IPS DF 4.7 (cell line): ENCODE measurements around the gene PSG5.
"Not testable (repeated sequence)": the region's sequence is repeated elsewhere in the genome, so short reads cannot be mapped to it uniquely, and the experiment has no call there.

Experiments
- DNase-seq: peaks from one replicate; pipeline ENCODE4 v3.0.0-alpha.2; 2013; ENCODE audit warnings: low spot score; ENCODE audit errors: extremely low read depth

The PSG5 gene

DNA sequence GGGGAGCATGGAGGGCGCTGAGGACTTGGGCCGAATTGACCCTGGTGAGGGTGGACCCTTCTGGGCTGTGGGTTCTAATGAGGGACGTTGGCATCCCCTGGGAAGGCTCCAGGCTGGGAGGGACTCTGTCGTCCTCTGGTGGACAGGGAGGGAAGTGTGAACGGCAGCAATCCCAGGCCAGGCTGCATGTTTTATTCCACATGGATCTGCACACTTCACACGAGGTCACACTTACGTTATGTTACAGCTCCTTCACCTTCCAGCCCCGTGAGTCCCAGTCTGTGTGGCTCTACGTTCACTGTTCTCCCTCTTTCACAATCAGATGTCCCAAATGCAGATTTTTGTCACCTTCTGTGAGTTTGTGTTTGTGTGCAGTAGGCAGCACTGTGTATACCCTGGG lies 1.8 kb upstream of the PSG5 start:
- DNase-seq, result not testable (repeated sequence)

DNA sequence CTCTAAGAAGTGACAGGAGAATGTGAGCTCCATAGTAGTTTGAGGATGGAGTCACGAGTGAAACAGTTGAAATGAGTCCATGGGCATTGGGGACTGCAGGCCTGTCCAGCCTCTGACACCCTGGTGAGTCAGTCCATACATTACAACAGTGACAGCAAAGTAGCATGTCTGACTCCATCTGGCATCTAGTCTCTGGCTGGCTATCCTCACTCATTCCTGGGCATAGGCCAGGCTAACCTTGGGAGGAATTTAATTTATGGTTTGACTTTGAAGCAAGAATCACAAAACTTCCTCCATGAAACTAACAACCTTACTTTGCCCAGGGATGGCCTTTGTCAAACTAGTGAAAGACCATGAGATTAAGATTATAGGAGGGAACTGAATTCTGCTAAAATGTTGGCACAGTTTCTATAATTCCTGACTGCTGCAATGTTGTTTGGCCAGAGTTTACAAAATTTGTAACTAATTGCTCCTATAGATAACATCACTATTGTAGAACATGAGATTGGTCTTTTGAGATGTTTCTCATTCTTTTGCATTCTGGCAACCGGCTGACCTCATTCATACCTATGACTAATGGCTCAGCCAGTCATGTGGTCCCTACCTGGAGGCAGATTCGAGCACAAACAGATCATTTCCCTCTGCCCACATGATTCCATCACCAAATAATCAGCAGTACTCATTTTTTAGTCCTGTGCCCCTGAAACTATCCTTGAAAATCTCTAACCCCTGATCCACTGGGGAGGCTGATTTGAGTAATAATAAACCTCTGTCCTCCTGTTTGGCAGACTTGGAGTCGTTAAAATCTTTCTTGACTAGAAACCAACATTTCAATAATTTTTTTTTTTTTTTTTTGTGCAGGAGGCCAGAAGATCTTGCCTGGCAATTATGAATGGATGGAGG lies 4.2 kb downstream of the PSG5 start:
- not testable (repeated sequence) for DNase-seq

DNA sequence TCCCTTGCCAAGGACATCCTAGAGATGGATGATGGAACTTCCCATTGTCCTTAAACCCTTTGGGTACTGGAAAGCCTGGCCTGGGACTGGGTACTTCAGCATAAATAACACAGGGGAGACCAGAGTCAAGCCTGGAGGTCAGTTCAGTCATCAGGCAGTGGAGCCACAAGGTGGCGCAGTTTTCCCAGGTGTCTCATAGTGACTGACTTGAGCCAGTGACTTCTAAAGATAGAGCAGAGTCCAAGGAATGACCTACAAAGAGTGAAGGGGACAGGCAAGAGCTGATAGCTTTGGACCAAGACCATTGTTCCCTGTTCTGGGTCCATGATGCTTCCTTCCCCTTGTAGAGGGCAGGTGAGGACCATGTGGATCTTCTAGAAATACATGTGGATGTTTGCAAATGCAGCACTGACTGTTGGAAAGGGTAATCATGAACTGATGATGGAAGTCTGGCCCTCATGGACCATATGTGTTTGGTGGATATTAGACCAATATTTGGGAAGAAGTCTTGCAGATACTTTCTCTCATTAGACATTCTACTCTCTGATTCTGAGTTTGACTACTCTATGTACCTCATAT lies 6.7 kb downstream of the PSG5 start:
- not testable (repeated sequence) for DNase-seq

DNA sequence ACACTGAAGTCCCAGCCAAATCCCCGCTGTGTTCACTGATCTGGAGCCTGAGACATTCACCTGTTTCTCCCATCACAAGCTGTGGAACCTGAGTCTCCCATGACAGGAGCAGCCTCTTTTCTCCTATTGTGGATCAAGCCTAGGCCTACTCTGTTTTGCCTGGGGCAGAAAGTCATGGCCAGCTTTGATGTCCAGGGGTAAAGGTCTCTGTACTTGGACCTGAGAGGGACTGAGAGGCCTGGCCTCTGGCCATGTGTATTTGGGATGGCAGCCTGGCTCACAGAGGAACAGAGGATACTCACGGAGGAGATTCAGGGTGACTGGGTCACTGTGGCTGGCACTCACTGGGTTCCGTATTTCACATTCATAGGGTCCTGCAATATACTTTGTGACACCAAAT lies 7.8 kb downstream of the PSG5 start:
- DNase-seq, result not testable (repeated sequence)

DNA sequence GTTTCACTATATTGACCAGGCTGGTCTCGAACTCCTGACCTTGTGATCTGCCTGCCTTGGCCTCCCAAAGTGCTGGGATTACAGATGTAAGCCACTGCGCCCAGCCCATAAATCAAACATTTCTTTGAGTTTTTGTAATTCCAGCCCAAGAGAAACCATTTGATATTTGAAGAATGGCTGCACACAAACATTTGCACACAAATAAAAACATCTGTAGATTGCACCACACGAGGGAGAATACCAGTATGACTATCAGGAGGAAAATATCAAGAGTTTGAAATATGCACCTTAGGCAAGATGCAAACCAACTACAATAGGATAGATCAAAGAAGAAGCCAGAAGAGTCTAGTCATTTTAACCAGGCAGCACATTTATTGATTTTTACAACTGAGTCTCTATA lies 20.4 kb downstream of the PSG5 start:
- not testable (repeated sequence) for DNase-seq

DNA sequence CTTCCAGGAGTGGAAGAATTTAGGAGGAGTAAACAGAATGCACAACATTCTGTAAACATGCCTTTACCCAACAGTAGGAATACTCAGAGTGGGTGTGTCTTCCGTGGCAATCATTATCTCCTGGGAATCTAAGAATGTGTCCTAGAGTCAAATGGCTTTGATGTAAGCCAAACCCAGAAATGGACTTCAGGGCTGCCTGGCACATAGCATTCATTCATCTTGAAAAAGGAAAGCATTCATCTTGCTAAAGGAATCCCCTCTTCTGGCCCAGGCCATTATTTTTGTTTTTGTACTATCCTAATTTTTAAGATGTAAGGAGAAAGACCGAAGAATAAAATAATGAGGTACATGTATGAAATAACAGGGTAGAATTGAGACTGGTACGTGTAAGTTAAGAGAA lies 23.2 kb downstream of the PSG5 start:
- not testable (repeated sequence) for DNase-seq

DNA sequence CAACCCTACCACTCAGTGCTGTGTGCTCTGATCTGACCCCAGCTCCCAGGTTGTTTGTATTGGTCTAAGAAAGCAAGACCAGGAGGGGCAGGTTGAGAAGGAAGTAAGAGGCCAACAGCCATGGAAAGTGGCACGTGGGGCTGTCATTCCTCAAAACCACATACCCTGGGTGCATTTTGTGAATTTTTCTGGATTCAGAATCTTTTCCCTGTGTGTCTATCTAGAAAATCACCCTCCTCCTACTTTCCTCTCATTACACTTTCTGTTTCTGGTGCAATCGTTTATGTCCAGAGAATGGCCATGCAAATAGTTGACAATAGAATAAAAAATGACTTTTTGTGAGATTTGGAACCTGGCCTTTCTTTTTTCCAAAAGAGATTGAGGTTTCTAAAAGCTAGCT lies 24.1 kb downstream of the PSG5 start:
- DNase-seq, result not testable (repeated sequence)

DNA sequence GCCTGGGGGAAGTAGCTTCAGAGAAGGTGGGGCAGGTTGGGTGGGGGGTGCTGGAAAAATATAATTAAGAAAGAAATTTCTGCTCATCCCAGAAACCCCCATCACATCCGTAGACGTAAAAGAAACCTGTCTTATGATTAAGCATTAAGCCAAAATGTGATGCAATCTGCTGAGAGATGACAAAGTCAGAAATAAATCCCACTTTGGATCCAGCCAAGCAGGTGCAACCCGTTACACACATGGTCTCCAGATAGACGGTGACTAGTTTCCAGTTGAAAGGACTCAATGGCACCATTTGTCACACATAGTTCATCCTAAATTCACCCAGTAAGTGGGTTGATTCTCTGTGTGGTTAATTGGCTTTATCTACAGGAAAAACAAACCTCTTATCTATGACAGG lies 34.1 kb downstream of the PSG5 start:
- no peak for DNase-seq

DNA sequence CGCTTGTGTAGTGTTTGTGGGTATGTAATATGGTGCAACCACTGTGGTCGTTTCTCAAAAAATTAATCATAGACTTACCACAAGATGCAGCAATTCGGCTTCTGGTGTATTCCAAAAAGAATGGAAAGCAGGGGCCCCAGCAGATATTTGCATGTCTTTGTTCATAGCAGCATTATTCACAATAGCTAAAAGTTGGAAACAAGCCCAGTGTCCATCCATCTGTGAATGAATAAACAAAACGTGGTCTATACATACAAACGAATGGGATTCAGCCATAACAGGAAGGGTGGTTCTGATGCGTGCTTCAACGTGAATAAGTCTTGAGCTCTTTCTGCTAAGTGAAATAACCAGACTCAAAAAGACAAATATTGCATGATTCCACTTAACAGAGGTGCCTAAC lies 36.5 kb downstream of the PSG5 start:
- not testable (repeated sequence) for DNase-seq

DNA sequence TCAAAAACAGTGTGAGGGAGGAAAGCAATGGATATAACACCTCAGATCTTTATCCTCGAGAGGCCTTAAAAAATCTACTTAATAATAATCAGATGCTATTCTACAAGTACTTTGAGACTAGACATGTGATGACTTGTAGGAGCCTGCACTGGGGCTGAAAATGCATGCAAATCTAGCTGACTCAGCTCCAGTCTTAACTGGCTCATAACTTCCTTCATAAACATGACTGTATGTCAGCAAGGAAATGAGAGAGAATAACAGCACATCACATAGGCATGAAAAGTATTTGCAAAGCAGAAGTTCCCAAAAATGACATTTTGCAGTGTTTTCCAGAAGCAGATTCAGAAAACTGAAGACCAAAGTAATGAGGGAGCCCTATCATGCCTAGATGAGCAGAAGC lies 38.1 kb downstream of the PSG5 start:
- DNase-seq, result no peak

DNA sequence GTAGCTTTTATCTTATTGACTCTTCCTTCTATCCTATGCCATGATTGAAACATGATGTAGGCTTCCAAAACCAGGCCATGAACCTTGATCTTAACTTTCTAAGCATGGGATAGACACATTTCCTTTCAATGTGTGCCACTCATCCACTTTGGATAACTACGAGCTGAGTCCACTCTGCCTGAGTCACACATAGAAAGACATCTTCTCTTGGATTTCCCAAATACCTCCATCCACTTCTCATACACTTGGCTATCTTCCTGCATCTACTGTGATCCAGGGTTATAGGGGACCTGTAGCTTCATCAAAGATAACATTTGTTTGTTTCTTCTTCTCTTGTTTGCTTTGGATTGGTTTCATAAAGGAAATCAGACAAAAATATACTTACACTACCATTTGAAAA lies 44.6 kb downstream of the PSG5 start:
- not testable (repeated sequence) for DNase-seq

DNA sequence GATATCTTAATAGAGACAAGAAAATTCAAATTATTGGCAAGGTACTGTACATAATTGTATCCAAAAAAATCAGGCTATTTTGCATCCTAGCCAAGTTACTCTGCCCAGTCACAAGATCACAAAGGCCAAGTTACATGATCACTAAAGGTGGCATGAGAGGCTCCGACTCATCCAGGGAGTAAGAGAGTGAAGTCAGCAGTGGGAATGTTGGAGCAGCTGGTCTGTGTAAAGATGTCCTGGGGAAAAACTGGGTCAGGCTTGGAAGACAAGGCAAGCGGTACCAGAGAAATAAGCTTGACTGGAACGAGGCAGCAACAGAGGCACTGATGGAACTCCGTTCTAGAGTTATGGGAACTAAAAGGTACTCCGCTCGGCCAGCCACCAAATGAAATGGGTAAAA lies 53.6 kb downstream of the PSG5 start:
- DNase-seq, result no peak

DNA sequence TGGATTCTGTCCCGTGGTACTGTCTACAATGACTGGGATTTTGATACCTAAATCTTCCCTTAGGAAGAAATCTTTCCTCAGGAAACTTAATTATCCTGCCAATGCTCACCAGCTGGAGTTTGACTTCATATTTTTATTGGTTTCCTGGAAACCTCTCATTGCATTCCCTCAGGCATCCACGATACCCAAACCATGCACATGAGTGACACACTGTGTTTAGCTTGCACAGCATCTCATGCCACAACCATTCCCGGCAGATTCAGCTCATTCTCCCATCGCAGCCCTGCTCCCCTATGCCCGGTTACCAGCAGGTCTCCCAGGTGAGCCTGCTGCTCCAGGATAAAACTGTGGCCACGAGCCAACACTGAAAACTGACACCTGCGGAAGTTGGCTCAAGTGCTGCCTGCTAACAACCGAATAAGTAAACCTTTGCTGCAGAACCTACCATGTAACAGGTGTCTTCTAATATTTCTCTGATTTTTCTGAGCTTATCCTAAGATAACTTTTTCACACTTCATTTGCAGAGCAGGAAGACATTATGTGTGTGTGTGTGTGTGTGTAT lies 55.0 kb downstream of the PSG5 start:
- DNase-seq, result not testable (repeated sequence)

DNA sequence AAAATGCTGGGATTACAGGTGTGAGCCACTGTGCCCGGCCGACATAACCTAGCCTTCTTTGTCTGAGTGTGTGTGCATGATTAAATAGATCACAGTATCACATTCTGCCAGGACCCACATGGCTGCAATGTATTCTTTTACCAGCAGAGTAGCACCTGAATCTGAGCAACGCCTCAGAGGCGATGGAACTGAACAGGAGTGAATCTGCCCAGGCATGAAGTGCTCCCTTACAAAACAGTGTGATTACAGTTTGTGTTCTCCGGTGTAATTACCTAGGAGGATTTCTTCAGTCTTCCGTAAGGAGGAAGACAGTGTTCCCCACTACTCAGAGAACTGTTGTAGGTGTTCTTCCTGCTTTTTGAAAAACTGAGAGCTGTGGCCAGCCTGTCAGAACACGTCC lies 57.1 kb downstream of the PSG5 start:
- DNase-seq, result not testable (repeated sequence)

DNA sequence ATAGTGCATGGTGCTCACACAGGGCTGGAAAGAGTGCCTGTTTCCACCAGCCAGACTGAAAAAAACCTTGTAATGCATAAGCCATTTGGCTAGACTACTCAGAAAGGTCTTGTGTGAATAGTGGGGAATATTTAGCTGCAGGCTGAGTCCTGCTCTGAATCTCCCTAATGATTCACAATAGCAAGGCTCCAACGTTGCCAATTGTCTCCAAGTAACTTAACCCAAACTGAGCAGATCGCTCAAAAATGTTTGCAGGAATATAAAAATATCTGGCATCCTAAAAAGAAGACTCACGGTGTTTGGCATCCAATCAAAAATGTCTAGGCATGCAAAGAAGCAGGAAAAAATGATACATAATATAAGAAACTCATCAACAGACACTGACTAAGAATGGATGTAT lies 59.0 kb downstream of the PSG5 start:
- not testable (repeated sequence) for DNase-seq

DNA sequence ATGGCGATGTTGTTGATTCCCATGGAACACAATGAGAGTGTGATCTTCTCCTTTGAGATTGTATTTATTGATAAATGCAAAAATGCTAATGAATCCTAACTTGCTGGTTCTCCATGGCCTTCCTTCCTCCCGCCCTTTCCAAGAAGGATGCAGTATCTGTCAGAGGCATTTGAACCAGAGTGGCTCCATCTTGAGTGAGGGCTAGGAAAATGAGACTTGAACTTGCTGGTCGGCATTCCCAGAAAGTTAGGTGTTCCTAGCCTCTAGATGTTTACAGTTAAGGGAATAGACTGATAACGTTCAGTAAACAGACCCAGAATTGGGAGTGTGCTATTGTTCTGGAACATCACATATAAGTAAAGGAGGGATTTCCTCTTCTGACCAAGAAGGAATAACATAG lies 59.6 kb downstream of the PSG5 start:
- no peak for DNase-seq

DNA sequence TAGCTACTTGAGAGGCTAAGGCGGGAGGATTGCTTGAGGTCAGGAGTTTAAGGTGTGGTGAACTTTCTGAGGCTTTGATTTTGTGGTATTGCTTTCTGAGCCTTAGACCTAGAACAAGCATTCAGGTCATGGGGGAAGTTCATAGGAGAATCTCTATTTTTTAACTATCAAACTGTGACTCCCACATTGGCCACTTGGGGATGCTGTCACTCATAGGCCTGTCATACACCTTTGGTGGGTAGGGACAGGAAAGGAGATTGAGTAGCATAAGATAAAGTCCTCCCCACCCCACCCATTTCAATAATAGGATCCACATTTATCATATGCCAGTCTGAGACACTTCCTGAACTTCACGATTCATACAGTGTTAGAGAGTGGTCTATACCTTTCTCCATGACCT lies 62.0 kb downstream of the PSG5 start:
- DNase-seq, result no peak

DNA sequence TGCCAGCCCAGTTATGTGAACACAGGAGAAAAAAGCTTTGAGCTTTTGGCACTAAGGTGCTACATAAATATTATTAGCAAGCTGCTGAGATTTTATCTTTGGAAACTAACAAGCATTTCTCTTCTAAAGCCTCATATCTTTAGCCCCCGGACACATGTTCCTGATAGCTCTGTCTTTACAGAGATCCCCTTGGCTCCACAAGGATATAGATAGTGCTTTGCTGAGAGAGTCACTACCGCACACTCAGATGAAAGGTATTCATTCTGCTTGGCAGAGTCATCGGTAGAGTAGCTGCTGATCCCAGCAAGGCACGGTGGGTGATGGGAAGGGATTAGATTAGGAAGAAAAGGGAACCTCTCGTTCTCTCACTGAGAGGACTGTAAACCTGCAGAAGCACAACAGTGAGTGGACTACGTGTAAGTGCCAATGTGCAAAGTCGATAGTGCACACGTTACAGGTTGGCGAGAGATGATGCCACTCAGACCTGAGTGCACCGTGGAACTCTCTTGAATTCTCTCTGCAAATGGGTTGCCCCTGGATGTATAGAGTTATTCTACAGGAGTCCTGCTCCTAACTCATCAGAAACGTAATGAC lies 65.8 kb downstream of the PSG5 start:
- DNase-seq, result not testable (repeated sequence)

DNA sequence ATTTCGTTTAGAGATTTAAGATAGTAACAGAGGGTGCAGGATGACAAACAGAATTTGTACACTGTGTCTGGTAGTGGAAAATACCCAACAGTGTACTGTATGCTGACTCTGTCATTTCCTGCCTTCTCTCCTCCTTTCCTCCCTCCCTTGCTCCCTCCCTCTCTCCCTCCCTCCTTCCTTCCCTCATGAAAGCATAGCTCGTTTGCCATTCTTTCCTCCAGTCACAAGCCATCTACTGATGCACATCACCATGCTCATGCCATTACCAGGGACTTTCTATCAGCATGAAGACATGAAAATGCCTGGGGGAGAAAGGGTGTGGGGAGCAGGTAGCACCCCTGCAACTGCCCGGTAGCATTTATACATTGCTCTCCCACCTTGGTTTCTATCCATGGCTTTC lies 66.8 kb downstream of the PSG5 start:
- DNase-seq, result not testable (repeated sequence)
